HG03095 (cell line): ENCODE results near the gene ESR1.
"Not testable (repeated sequence)": the region's sequence is repeated elsewhere in the genome, so short reads cannot be mapped to it uniquely, and the experiment has no call there.

Experiments used
- ATAC-seq: cut with Tn5 transposase; IDR thresholded peaks from one replicate; pipeline ENCODE4 v1.9.1; 2021; ENCODE audit warnings: moderate library complexity; ENCODE audit not compliant: unreplicated experiment

Gene ESR1

GRCh38 chr6:151964412-151964811 lies 156.9 kb downstream of the ESR1 start:
- not testable (repeated sequence) for ATAC-seq

- ATAC-seq: no peak
These were observed 166.7 kb downstream of the ESR1 start for GRCh38 chr6:151974061-151974617.

- no peak for ATAC-seq
These were observed 168.3 kb downstream of the ESR1 start for GRCh38 chr6:151975795-151976194.

DNA sequence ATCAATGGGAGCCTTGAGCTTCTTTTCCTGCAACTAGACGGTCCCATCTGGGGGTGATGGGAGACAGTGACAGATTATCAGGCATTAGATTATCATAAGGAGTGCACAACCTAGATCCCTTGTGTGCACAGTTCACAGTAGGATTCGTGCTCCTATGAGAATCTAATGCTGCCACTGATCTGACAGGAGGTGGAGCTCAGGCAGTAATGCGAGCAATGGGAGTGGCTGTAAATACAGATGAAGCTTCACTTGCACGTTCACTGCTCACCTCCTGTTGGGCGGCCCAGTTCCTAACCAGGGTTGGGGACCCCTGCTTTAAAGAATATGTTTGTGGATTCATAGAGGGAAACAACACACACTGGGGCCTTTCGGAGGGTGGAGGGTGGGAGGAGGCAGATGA lies 180.7 kb downstream of the ESR1 start:
- not testable (repeated sequence) for ATAC-seq

GRCh38 chr6:151992091-151992490 lies 184.6 kb downstream of the ESR1 start:
- ATAC-seq: no peak

- no peak for ATAC-seq
These were observed 185.9 kb downstream of the ESR1 start for GRCh38 chr6:151993364-151993763.

- no peak for ATAC-seq
These were observed 191.3 kb downstream of the ESR1 start for GRCh38 chr6:151998784-151999183.

DNA sequence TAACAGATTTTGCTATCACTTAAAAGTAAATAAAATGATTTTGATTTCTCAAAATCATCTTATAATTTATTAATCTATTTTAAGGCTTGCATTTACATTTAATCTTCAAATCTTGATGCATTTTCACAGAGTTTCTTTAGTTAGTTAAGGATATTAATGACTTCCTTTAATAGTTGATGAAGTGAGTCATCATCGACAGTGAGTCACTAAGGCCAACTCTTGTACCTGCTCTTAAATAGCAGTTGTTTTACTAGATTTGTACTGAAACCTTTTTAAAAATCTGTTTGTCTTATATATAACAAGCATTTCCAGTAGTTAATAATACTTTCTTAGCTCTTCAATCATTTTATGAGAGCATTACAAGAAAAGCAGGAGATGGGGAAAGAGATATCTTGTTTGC lies 191.7 kb downstream of the ESR1 start:
- ATAC-seq: no peak

DNA sequence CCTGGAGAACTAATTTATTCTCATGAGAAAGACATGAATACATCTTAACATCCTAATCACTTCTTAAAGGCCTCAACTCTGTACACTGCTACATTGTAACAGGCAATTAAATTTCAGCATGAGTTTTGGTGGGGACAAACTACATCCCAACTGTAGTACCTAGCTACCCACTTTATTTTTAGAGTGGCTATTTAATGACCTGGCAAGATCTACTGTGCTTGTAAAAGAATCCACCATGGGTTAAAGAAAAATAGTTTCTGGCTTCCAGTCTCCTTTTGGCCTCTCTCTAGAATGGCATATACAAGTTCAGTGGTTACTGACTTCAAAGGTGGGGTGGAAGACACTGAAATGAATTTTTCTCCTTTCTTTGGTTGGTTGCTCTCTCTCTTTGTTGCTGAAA lies 193.9 kb downstream of the ESR1 start:
- ATAC-seq: no peak

DNA sequence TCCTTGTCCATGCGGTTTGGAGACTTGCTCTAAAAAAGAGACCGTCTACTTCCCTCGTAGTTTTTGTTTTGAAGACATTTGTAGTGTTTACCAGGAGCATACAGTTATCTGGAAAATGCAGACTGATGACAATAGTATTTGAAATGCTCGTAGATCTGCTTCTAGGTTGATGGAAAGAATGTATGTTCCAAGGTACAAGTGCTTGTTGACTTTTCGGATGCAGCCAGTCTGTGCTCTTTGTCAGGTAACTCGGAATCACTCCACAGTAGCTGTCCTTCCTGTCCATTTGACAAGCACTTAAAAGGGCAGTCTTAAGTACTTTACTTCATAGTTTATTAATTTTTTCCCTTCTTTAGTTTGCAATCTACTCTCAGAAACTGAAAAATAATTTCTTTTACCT lies 194.8 kb downstream of the ESR1 start:
- no peak for ATAC-seq

DNA sequence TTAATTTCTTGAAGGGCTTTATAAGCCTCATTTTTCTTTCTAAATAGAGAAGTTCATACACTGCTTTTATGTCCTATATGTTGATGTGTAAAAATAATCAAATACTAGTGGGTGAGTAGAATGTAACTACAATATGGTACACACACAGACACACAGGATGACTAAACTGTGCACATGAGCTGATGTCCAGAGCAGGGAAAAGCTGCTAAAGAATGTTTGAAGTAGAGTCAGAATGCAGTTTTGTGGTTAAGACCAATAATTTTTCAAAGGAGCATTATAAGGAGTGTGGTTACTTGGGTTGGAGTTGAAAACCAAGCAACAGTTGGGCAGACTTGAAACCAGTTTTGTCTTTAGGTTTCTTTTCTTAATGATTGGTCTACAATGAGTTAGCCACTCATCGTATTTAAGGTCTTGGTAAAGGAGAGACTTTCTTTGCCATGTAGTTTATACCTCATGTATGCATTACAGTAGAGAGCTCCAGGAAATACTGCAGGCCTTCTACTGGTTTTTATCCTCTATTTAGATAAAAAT lies 196.6 kb downstream of the ESR1 start:
- ATAC-seq: no peak

- ATAC-seq: no peak
These were observed 197.4 kb downstream of the ESR1 start for GRCh38 chr6:152004896-152005295.

DNA sequence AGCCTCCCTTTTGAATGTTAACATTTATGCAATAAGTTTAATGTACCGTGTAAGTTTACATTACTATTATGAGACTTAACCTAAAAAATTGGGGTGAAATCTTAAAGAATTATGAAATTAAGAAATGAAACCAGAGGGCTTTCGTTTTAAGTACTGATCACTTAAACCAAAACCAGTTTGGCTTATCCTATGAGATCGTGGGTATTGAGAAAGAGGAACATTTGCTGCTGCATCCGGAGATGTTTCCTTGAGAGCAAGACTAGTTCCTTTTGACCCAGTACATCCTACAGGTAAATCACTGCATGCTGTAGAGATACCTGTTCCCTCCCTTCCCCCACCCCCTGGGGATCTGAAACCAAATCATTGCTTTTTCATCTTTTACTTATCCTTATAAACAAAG lies 201.3 kb downstream of the ESR1 start:
- no peak for ATAC-seq

DNA sequence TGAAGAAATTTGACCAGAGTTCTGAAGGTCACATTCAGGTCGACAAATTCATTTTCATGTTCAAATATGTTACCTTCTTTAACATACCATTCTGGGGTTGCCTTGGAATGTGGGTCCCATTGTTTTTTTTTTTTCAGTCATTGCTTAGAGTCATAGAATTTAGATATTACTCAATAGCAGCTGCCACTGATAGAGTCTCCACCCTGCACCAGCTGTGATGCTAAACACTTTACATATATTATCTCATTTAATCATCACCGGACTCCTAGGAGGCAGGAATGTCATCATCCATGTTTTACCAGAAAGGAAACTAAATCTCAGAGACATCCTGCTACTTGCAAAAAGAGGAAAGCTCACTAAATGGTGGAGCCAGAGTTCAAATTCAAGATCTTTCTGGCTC lies 204.7 kb downstream of the ESR1 start:
- no peak for ATAC-seq

DNA sequence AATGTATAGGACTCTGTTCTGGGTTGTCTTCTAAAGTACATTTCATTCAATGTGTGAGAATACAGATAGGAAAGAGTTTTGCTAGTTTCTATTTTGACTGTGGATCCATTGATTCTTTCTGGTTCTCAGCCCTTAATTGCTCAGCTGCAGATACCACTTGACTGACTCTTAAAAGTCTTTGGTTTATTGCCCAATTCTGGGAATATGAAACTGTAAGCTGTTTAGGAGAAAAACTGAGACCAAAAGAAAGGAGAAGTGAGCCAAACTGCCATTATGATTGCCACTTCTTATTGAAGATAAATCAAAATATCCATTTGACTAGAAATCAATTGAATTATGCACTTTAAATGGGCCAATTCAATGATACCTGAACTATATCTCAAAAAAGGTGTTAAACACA lies 211.4 kb downstream of the ESR1 start:
- no peak for ATAC-seq

DNA sequence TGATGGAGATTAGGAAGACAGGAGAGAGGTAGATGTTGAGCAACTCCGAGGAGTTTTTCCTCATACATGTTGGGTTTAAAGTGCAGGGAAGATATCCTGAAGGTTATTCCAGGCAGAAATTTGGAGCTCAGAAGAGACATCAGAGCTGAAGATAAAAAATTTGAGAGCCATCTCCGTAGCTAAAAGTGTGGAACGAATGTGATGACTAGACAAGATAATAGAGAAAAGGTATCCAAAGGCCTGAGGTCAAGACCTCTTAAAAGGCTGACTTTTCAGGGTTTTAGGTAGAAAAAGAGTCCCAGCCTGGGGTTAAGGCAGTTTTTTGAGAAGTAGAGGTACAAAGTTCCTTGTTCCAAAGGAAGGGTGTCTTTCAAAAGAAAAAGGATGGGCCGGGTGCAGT lies 214.8 kb downstream of the ESR1 start:
- no peak for ATAC-seq

DNA sequence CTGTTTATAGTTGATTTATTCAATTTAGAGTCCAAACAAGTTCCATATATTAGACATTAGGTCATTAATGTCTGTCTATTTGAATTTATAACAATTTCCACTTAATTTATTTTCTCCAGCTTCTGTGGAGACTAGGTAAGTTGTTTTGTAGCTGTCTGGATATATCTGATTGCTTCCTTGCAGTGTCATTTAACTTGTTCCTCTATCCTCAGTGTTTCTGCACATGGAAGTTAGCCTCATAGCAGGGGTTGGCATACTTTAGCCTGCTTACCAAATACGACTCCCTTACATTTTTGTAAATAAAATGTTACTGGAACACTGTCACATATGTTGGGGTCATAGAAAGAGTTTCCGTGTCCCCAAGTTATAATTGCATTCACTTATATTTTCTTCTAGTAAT lies 216.1 kb downstream of the ESR1 start:
- no peak for ATAC-seq

DNA sequence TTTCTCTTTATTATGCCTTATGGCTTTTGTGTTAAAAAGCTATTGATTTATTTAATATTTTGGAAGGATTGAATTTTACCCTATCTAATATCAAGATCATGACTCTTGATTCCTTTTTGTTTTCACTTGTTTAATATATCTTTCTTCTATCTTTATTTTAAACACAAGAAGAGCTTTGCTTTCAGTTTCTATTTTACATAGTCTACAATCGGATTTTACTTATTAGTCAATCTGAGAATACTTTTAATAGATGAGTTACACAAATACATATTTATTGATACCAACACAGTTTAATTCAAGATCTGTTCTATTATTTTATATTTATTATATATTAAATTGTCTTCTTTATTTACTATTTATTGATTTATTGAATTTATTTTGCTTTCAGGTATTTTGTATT lies 218.8 kb downstream of the ESR1 start:
- ATAC-seq: no peak

DNA sequence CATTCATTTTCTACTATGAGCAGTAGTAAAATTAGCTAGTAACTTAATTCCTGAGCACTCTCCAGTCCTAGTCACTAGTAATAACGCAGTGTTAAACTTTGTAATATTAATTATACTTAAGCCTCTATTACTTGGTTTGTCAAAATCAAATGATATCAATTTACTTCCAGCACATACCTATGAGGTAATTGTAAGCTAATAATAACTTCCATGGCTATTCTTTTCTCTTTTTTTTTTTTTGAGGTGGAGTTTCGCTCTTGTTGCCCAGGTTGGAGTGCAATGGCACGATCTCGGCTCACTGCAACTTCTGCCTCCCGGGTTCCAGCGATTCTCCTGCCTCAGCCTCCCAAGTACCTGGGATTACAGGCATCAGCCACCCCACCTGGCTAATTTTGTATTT lies 219.3 kb downstream of the ESR1 start:
- not testable (repeated sequence) for ATAC-seq

GRCh38 chr6:152033765-152034164 lies 226.3 kb downstream of the ESR1 start:
- not testable (repeated sequence) for ATAC-seq

- no peak for ATAC-seq
These were observed 227.1 kb downstream of the ESR1 start for GRCh38 chr6:152034631-152035030.

DNA sequence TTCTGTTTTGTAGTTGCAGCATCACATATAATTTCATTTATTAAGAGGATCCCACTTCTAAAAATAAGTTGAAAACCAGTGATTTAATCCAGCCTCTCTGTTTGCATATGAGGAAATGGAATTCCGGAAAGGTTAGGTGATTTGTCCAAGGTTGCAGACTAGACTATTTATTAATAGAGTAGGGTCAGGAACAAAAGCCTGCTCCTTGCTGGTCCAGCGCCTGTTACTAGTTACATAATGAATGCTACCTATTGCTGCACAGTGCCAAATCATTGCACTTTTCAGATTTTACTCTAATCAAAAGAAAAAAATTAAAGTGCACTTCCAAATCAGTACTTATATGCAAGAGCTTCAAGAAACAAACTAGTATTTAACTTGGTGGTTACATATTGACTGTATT lies 238.6 kb downstream of the ESR1 start:
- no peak for ATAC-seq

DNA sequence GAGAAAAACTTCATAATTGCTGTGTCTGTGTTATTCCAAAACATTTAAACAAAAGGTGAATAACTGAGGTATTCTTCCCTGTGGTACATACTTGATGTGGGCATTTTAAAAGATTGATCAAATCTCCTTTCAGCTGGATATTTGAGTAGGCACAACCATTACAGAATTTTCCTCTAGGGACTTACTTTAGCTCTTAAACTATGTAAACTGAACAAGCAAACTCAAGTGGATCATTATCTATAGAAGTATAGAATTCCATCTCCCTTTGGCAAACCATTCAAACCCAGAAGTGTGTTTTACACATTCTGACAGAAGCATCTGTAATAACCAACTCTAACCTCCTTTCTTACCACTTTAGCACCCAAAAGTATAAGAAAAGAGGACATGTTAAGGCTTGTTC lies 241.4 kb downstream of the ESR1 start:
- no peak for ATAC-seq
